Measurements from ENCODE around the gene HNRNPM.

DNA sequence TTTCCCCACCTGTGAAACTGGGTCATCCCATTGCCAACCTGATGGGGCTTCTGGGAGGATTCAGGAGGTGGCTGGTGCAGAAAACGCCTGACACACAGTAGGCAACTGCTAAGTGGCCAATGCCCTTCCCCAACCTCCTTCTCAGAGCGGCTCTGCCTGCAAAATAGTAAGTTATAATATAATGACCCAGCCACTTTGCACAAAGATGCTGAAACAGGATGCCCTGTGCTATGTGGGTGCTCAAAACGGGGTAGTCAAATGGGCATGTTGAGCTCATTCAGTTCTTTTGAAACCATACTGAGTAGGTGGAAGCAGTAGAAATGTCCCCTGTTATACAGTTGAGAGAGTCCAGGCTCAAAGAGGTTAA lies 31.2 kb upstream of the HNRNPM start:
- TF ChIP-seq POLR2A (IDR thresholded peaks at IDR 0.05; ENCODE audit: low read length) (no peak), GATA1 (IDR thresholded peaks at IDR 0.05; ENCODE audit: low read depth, low read length) (no peak)

Data from erythroblast (primary cell).